Measurements from ENCODE around the gene CDK19.

The CDK19 gene

DNA sequence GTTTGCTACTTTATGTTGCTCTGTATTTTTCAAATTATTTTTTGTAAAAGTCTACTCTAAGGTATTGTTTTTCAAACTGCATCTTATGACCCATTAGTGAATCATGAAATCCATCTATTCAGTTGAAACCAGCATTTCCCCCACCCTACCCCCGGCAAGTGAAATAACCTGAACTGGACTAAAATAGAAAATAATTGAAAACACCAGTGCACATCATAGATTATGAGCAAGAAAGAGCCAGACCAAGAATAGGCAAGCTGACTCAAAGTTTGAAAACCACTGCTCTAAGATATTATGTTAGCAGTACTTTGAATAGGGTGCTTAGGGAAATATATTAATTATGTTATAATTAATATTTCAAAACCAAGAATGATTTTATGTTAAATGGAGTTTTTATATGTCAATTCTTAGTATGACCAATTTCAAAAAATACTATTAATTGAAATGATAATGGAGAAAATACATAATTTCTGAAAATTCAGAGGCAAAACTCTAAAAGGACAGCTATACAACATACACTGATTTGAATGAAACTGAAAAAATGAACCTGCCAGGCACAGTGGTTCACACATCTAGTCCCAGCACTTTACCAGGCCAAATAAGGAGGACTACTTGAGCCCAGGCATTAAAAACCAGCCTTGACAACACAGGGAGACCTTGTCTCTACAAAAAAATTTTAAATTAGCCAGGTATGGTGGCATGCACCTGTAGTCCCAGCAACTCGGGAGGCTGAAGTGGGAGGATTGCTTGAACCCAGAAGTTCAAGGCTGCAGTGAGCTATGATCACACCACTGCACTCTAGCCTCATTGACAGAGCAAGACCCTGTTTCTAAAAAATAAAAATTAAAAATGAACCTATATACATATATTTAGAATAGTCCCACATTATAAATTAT is 112.0 kb downstream of the CDK19 start:
- DNase-seq (ENCODE audit: low read depth), result no peak

DNA sequence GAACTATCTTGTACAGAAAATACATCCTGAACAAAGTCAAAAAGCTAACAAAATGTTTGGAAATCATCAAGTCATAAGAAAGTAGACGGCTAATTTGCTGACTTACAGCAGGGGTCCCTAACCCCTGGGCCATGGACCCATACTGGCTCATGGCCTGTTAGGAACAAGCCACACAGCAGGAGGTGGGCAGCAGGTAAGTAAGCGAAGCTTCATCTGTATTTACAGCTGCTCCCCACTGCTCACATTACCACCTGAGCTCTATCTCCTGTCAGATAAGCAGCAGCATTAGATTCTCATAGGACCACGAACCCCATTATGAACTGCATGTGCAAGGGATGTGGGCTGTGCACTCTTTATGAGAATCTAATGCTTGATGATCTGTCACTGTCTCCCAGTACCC is 115.5 kb downstream of the CDK19 start:
- DNase-seq (ENCODE audit: low read depth), result no peak

DNA sequence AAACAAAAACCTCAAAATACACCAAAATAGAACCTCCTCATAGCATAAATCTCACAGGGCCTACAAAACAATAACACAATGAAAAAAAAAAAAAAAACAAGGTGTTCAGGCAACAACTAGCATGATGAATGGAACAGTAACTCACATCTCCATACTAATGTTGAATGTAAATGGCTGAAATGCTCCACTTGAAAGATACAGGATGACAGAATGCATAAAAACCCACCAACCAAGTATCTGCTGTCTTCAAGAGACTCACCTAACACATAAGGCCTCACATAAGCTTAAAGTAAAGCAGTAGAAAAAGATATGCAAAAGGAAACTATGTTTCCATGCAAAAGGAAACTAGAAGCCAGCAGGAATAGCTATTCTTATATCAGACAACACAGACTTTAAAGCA is 121.3 kb downstream of the CDK19 start:
- DNase-seq (ENCODE audit: low read depth), result no peak

DNA sequence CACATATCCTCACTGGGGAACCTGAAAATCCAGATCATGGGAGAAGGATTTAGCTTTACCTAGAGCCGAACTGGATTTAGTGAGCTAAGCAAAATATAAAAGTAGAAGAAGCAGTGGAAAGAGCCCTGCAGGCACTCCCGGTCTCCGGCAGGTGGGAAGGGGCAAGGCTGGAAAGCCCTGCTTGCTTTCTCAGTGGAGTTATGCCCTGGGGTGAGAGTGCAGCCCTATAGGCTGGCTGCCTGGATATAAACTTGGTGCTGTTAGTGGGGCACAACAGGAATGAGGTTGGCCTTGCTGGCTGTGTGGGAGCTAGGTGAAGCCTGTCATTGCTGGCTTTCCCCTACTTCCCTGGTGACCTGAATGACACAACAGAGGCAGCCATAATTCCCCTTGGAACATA is 122.0 kb downstream of the CDK19 start:
- DNase-seq (ENCODE audit: low read depth), result no peak

DNA sequence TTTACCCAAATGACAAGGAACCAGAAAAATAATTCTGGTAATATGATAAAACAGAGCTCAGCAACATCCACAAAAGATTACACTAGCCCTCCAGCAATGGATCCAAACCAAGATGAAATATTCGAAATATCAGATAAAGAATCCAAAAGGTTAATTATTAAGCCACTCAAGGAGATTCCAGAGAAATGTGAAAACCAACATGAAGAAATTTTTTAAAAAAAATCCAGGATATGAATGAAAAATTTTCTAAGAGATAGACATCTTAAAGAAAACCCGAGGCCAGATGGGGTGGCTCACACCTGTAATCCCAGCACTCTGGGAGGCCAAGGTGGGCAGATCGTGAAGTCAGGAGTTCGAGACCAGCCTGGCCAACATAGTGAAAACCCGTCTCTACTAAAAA is 124.4 kb downstream of the CDK19 start:
- no peak for DNase-seq (ENCODE audit: low read depth)

DNA sequence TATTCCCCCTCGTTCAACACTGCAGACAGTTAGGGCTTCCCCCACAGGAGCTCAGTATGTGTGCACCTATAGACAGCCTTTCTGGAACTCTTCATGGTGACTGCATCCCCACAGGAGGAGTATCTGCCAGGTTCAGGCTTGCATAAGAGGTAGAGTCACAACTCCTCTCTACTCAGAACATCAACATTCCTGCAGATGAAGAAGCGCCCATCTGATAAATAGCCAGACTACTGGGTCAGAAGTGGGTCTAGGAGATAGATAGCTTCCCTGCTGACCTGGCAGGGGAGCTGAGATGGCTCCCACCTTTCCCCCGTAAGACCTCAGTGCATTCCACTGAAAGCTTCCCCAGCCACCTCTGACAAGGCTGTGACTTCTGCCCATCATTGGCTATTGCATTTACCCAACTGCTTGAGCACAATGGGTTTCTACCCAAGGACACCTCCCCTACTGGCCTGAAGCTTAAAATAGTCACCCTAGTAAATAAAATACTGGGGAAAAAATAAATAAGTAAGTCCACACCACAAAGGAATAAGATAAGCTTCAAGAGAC is 125.1 kb downstream of the CDK19 start:
- DNase-seq (ENCODE audit: low read depth), result no peak

DNA sequence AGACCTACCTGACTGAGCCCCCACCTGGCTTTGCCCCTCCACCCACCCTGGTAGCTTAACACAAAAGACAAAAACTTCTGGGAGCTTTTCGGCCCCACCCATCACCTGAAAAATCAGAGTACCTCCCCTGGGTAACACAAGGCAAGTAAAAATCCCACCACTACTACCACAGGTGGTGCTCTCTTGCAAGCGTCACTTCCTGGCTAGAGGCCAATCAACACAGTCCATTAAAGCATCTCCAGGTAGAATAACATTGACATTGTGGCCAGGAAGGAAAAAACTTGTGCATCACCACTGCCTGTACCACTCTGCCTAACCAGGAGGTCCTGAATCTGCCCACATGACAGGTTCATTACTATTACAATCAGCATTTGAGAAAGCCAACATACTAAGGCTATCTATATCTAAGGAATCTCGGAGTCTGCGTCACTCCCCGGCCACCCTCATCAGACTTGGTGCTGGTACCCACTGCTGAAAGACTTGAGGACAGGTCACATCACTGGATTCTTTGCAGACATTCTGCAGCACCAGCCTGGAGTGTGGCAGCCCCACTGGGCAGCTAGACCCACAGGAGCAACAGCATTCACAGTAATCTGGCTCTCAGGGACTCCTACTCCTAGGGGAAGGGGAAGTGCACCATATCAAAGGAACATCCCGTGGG is 125.9 kb downstream of the CDK19 start:
- no peak for DNase-seq (ENCODE audit: low read depth)

DNA sequence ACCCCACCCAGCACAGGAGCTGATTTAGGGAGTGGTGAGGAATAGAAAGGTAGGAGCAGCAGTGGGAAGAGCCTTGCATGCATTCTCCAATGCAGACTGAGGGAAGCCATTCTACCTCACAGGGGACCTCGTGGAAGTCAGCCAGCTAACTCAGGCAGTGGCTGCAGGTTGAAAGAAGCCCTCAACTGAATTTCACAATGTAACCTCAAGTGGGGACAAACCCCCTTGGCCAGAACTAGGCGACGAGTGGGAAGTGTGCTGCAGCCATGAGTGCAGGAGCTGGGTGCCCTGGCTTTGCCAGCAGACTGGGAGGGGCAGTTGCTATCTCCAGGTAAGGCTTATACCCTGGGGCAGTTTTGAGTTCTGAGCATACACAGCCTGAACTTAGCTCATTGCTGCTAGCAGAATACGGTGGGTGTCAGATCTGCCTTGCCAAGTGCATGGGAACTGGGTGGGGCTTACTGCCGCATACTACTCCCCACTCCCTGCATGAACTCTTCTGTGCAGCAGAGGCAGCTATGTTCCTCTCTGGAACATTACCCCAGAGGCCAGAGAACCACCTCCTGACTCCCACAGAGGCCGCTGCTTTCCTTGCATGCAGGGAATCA is 126.5 kb downstream of the CDK19 start:
- DNase-seq (ENCODE audit: low read depth), result no peak

DNA sequence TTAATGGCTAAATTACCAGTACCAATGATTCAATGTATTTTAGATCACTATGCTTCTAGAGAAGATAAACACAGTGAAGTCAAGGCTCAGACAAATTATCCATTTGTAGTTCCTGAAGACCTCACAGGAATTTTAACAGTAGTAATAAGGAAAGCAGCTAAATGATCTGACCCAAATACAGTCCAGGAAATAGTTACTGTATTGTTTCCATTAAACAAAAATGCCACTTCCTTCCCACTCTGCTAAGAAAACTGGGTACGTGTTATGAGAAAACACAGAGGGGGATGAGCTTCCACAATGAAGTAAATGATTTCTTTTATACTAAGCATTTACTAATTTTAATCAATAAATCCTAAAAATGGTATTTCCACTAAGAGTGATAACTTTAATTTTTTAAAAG is 127.9 kb downstream of the CDK19 start:
- no peak for DNase-seq (ENCODE audit: low read depth)

DNA sequence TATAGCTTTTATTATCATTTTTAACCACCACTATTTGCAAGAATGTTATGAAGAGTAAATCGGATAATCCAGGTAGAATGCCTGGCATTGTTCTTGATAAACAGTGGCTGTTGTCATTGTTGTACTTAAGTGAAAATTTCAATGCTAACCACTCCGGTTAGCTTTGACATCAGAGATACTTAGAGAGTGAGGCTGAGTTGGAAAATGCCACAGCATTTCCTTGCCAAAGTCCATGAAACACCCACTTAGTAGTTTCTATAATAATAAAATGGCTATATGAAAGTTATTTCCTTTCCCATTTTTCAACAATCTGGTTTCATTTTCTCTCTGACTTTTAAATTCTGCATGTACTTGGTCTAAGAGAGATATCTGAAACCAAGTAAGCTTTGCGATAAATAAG is 132.0 kb downstream of the CDK19 start:
- DNase-seq (ENCODE audit: low read depth), result no peak

DNA sequence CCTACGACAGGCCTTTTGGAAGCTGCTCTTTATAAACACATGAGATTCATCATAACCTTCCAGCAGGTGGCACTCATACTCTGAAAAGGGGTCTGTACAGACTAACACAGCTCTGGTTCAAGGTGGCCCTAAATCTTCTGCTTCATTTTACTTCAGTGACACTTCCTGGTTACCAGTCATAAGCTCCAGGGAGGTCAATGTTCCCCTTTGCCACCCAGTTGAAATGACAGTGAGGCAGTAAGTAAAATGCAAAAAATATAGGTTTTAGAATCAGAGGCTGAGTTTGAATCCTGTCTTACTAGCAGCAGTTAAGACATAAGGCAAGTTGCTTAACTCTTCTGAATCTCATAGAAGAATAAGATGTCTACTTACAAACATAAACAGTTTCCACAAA is 132.8 kb downstream of the CDK19 start:
- peak; percentile 78 for DNase-seq (ENCODE audit: low read depth)

DNA sequence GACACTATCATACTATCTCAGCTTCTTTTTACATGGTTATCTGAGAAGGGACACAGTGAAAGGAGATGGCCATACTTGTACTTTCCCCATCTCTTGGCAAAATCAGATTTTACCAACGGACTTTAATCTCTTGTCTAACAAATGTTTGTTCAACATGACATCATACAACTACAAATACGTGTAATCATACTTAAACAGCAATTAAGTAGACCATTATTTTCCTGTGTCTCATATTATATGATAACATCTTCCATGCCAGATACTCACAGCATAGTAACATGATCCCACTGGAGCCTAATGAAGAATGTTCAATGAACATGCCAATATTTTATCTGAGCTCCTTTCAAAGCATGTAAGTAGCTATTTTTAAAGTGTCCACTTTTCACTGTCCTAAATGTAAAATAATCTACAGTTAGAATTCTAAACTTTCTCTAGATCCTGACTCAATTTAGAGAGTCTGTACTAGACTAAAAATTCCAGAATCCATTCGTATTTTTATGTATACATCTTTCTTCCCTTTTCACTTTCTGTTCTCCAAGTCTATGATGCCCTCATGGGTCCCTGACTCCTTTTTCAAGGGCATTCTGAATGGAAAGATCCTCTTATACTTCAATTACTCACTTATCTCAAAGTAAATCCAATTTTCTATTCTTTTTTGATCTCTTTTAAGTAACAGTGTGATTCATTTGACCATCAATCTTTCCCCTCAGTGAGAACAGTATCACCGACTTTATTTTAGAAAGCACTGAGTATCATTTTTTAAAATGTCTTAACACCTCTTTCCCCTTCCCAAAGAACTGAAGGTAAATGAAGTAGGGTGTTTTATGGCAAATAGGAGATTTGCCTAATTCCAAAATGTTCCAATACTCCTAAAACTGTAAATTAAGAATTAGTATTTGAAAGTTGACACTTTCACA is 133.5 kb downstream of the CDK19 start:
- no peak for DNase-seq (ENCODE audit: low read depth)

DNA sequence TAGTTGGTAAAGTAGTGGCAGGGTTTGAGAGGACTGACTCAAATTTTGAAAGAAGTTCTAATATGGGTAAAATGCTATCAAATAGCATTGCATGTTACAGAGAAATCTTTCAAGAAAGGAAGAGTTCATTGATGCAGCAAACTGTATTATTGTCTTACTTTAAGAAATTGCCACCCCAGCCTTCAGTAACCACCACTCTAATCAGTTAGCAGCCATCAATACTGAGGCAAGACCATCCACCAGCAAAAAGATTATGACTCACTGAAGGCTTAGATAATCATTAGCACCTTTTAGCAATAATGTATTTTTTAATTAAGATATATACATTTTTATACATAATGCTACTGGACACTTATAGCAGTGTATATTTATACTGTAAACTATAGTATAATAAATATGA is 138.9 kb downstream of the CDK19 start:
- no peak for DNase-seq (ENCODE audit: low read depth)

DNA sequence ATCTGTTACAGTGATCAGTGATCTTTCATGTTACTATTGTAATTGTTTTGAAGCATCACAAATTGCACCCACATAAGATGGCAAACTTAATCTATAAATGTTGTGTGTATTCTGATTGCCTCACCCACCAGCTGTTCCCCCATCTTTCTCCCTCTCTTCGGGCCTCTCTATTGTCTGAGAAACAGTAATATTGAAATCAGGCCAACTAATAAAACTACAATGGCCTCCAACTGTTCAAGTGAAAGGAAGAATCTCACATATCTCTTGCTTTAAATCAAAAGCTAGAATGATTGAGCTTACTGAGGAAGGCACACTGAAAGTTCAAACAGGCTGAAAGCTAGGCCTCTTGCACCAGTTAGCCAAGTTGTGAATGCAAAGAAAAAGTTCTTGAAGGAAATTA is 141.2 kb downstream of the CDK19 start:
- DNase-seq (ENCODE audit: low read depth), result no peak

DNA sequence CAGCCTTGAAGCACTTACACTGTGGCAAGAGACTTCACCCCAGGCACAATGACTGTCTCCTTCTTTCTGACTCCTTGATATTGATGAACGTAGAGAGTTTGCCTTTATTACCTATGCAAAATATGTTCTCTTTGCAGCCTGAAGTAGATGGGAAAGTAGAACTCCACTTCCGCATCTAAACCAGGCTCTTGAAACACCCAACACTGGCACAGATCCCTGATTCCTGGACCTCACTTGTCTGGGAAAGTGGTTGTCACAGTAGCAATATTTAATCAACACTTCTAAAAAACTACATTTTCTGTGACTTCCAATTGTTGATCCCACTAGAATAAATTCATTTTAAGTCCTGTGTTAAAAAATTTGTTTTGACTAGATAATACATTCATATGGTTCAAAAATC is 143.1 kb downstream of the CDK19 start:
- no peak for DNase-seq (ENCODE audit: low read depth)

DNA sequence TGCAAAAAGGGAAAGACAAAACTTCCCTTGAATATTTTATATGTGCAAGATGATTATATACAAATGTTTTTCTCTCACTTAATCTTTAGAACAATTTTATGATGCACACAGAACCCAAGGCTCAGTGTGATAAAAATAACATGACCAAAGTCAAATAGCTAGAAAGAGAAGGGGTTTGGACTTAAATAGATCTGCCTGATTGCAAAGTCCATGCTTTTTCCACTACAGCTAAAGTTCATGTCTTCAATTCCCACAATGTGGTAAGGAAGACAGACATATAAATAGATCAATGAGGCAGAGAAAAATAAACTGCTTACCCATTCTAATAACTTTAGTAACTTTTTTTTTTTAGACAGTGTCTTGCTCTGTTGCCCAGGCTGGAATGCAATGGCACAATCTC is 143.8 kb downstream of the CDK19 start:
- no peak for DNase-seq (ENCODE audit: low read depth)

DNA sequence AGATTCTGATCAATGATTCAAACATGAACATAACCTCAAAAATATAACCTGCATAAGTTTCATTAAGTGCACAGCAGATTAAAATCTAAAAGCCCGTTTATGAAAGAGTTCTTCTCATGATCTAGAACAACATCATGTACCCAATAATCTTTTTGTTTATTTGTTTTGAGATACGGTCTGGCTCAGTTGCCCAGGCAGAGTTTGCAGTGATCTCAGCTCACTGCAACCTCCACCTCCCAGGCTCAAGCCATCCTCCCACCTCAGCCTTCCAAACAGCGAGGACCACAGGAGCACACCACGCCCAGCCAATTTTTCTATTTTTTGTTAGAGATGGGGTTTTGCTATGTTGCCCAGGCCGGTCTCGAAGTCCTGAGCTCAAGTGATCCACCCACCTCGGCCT is 149.7 kb downstream of the CDK19 start:
- no peak for DNase-seq (ENCODE audit: low read depth)

DNA sequence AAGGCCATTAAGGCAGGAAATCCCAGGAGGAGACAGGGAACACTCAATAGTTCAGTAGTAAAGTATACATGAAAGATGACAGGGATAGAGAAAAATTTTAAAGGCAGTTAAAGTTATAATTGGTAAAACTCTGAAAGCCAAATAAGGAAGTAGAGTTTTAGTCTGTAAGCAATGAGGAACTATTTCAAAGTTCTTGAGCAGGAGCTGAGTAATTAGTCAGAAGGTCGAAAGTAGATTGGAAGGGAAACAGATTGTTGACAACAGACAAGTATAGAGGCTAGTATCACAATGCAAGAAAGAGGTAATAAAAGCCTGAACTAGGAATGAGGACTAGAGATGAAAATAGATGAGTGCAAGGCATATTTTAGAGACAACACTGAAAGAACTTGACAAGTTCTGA is 150.3 kb downstream of the CDK19 start:
- DNase-seq (ENCODE audit: low read depth), result no peak

DNA sequence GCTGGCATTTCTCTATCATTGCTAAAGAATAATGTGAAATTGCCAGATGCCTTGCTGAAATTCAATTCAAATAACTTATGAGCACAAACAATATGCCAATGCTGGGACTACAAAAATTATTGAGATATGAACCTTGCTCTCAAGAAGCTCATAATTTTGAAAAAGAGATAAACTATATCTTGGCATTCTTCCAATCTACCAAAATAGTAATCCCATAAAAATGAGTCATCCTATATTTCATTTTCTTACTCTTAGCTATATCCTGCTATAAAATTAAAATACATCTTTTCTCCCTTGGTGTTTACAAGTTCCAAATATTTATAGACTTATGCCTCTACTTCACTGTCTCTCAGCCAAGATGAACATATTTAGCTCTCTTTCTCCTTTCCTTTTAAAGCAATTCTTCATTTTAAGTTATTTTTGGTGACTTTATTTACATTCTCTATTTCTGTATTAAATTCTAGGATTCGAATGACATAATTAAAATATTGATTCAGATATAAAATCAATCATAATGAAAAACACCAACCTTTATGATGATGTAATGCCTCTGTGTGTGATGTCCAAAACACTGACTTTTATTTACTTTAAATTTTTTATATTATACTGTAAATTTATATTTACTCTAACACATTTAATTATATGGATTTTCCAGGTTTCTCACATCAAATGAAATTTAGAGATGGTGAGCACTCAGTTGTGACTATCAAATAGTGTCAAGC is 152.6 kb downstream of the CDK19 start:
- no peak for DNase-seq (ENCODE audit: low read depth)

DNA sequence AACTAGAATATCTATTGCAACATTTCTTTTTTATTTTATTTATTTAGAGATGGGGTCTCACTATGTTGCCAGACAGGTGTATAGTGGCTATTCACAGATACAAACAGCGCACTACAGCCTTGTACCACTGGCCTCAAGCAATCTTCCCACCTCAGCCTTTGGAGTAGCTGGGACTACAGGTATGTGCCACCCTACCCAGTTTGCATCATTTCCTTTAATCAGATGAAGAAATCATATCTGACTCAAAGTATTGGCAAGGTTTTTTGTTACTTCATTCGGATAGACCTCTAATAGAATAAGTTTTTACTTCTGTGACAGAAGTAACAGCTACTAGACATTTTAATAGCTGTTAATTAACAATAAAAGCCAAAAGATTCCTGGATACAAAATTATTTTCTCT is 153.9 kb downstream of the CDK19 start:
- no peak for DNase-seq (ENCODE audit: low read depth)

DNA sequence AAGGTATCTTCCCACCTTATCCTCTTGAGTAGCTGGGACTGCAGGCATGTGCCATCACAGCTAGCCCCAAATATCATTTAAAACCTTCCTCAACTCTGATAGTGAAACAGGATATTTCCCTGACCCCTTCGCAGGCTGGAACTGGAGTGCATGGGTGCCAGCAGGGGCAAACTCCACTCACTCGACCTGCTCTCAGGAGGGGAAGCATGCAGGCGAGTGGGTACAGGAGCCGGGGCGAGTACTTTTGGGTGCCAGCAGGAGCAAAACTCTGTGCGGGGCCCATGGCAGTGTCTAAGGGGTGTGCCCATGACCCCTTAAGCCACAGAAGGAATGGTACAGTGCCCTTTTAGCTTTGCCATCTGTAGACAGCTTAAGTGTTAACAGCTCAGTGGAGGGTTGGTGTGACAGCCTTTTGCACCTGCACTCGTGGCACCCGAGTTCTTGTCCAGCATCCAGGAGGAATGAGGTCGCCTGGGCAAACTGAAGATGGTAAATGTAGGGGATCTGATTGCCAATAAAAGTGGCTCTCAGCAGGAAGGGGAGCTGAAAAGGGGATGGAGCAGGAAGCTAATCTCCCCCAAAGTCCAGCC is 155.1 kb downstream of the CDK19 start:
- DNase-seq (ENCODE audit: low read depth), result no peak

All from fibroblast of the conjunctiva (primary cell).